Measurements from ENCODE around the gene RB1. TPM values are rescaled to one million over a fixed set of nuclear protein-coding genes. Genes with fewer than 3 reads are reported as not detected.

Gene RB1
- total RNA-seq, 1 experiment from 2014 or later = 36.7 TPM

- Histone ChIP-seq H2AFZ (ENCODE audit: low read depth, low read length, poor library complexity, severe bottlenecking) (no peak overlapping the region), H3K4me1 (ENCODE audit: control insufficient read depth in 1 of 2, insufficient read depth in 2 of 2, low read length in 2 of 2) (no peaks in the 10 kb centered on the region), H3K27me3 (ENCODE audit: insufficient read depth, low read length) (no peaks in the 10 kb centered on the region), H3K4me3 (replicated peaks in 1 of 2; ENCODE audit: low read depth in 1 of 2, low read length in 2 of 2) (no peak overlapping the region), H3K4me2 (ENCODE audit: low read length) (no peak overlapping the region), H3K27ac (ENCODE audit: low read depth, low read length) (no peak overlapping the region), H3K9me3 (ENCODE audit: control insufficient read depth in 1 of 2, insufficient read depth in 1 of 2, low read depth in 1 of 2, low read length in 2 of 2) (no peaks in the 10 kb centered on the region), H3K9me2 (ENCODE audit: insufficient read depth) (no peaks in the 10 kb centered on the region), H3K79me2 (ENCODE audit: insufficient read depth, low read length) (no peaks in the 10 kb centered on the region), H4K20me1 (ENCODE audit: insufficient read depth) (no peaks in the 10 kb centered on the region), H3K9ac (ENCODE audit: low read length) (no peak overlapping the region), H3K36me3 (ENCODE audit: control insufficient read depth in 1 of 2, insufficient read depth in 2 of 2, low read length in 2 of 2) (no peaks in the 10 kb centered on the region)
- ChIA-PET POLR2A (no interaction called here), RAD21 (ENCODE audit: low non-redundant PET in 1 of 2, low total read pairs in 2 of 2, uncharacterized antibody in 2 of 2, unreplicated experiment in 2 of 2) (no interaction called here), CTCF (no interaction called here)
- ATAC-seq (no peak), DNase-seq (ENCODE audit: low read depth, low spot score) (no peak)
- intact Hi-C loops (cut with micrococcal nuclease) = no loop called here
- BruUV-seq (replicated peaks) = no TSS peak
- TF ChIP-seq MAX (IDR thresholded peaks at IDR 0.05) (no peak), CBX3 (IDR thresholded peaks at IDR 0.05; ENCODE audit: low read depth) (no peak), POLR2AphosphoS5 (IDR thresholded peaks at IDR 0.05; ENCODE audit: low read depth, low read length) (no peak), EZH2phosphoT487 (IDR thresholded peaks at IDR 0.05; ENCODE audit: borderline replicate concordance) (no peak), ZNF274 (IDR thresholded peaks at IDR 0.05; ENCODE audit: low read depth, low read length) (no peak), TCF7L2 (IDR thresholded peaks at IDR 0.05; ENCODE audit: borderline replicate concordance, extremely low read depth, insufficient read depth, insufficient read length) (no peak), ELF1 (IDR thresholded peaks at IDR 0.05; ENCODE audit: borderline replicate concordance, low read depth) (no peak), ZFX (IDR thresholded peaks at IDR 0.05) (no peak), EZH2 (IDR thresholded peaks at IDR 0.05) (no peak), RAD21 (IDR thresholded peaks at IDR 0.05; ENCODE audit: low read depth) (no peak), CTCF (IDR thresholded peaks at IDR 0.05 in 2 of 3, conservative IDR thresholded peaks at IDR 0.05 in 1 of 3; ENCODE audit: borderline replicate concordance in 1 of 3, insufficient read depth in 1 of 3, low read depth in 2 of 3, low read length in 2 of 3) (no peak), SIN3A (IDR thresholded peaks at IDR 0.05; ENCODE audit: low read depth) (no peak)
These were observed 194.1 kb downstream of the RB1 start for GRCh38 chr13:48497669-48498068.
